ENCODE measurements around the gene CBX3. TPM values are rescaled to one million over a fixed set of nuclear protein-coding genes. Genes with fewer than 3 reads are reported as not detected.
"Not testable (repeated sequence)": the region's sequence is repeated elsewhere in the genome, so short reads cannot be mapped to it uniquely, and the experiment has no call there.

CBX3 gene
- polyA plus RNA-seq, 10 donors = 155 to 211 (median 180) TPM

GRCh38 chr7:26167303-26167934 is 34.1 kb upstream of the CBX3 start:
- no peak for DNase-seq

GRCh38 chr7:26168458-26169023 is 33.0 kb upstream of the CBX3 start:
- DNase-seq = no peak

GRCh38 chr7:26169271-26169670 is 32.3 kb upstream of the CBX3 start:
- DNase-seq = no peak

DNA sequence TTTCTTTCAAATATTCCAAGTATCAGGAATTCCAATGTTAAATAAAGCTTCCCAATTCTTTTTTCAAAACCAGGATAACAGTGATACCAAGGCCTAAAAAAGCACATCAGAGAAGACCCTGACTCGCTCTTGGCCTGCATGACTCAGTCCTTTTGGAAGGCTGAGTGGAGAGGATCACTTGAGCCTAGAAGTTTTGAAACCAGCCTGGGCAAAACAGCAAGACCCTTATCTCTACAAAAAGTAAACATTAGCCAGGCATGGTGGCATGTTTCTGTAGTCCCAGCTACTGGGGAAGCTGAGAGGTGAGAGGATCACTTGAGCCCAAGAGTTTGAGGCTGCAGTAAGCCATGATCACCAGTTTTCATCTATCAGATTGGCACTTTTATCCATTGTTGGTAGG is 30.9 kb upstream of the CBX3 start:
- no peak for DNase-seq

GRCh38 chr7:26171601-26172000 is 29.9 kb upstream of the CBX3 start:
- DNase-seq = no peak

DNA sequence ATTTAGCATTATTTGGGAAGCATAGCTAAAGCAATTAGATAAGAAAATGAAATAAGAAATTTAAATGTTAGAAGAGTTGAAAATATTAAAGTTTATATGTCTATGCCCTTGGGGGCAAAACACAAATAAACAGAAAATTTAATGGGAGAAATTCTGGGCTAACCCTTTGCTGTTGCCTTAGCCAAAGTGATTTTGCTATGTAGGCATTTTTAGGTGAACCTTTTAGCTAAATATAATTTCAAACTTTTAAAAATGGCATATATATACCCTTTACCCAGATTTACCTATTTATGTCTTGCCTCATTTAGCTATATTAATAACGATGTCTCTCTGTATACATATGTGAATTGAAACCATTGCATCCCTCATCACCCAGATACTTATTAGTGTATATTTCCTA is 29.5 kb upstream of the CBX3 start:
- DNase-seq = no peak

GRCh38 chr7:26175903-26176302 is 25.6 kb upstream of the CBX3 start:
- not testable (repeated sequence) for DNase-seq

DNA sequence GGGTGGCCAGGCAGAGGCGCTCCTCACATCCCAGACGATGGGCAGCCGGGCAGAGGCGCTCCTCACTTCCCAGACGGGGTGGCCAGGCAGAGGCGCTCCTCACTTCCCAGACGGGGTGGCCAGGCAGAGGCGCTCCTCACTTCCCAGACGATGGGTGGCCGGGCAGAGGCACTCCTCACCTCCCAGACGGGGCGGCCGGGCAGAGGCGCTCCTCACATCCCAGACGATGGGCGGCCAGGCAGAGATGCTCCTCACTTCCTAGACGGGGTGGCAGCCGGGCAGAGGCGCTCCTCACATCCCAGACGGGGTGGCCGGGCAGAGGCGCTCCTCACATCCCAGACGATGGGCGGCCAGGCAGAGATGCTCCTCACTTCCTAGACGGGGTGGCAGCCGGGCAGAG is 24.8 kb upstream of the CBX3 start:
- DNase-seq = not testable (repeated sequence)

- not testable (repeated sequence) for DNase-seq
Measured at GRCh38 chr7:26177269-26177668, 24.3 kb upstream of the CBX3 start.

DNA sequence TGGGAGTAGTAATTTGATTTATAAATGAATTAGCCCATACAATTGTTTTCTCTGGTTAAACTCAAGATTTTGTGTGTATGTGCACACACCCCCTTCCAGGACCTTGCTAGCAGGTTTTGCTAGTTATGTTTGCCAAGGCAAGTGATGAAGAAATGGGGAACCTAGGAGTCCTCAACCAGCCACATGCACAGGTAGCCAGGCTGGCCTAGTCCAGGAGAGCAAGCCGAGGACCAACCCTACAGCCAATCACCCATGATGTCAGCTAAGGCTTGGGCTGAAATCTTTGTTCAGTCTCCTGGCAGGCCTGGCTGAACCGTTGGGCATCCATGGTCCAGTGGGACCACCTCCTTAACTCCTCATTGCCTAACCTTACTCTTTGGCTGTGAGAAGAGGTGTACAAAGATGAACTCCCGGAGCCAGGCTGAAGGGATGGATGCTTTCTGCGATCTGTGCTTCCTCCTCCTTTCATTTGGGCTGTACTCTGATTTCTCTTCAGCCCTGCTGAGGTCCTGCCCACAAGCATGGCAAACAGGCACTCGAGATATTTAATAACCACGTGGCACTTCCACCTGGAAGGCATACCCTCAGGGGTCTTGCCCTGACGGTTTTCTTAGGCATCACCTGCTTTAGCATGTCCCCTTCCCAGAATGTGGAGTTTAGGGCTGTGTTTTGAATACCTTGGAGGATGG is 23.1 kb upstream of the CBX3 start:
- no peak for DNase-seq

GRCh38 chr7:26179422-26179821 is 22.1 kb upstream of the CBX3 start:
- no peak for DNase-seq

GRCh38 chr7:26179826-26180497 is 21.6 kb upstream of the CBX3 start:
- no peak for DNase-seq

DNA sequence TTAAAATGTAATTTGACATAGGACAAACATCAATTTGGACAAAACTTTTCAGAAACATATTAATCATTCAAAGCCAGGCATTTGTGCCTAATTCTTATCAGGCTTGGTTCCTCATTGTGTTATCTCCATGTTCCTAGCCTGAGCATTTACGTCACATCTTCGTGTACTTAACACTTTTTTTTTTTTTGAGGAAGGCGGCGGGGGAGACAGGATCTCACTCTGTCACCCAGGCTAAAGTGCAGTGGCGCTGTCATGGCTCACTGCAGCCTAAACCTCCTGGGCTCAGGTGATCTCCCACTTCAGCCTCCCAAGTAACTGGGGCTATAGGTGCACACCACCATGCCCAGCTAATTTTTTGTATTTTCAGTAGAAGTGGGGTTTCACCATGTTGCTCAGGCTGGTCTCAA is 20.8 kb upstream of the CBX3 start:
- no peak for DNase-seq

DNA sequence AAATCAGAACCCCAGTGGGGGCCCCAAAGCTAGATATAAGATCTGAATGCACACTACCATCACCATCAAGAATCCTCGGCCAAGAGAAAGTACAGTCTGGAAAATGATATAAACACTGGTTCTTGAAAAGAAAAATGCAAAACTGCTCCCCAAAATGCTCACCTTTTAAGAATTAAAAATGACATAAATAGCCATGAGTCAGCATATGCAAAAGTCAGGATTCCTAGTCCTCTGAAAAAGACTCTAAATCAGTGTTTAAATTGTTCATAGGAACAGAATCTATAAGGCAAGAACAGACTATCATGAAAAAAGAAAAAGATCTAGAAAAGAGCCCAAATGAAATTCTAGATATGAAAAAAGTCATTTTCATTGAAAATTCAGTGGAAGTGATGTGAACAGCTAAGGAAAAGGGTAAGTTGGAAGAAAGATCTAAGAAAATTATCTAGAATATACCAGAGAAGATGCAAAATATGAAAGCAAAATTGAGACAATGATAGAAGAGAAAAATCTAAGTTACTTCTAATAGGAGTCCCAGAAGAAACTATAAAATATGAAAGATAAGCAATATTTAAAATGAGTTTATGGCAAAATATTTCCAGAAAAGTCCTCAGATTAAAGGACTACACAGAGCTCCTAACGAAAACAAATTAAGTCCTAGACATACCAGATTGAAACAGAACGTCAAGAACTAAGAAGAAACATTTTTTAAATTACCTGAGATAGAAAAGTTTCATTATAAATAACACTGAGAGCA is 19.9 kb upstream of the CBX3 start:
- DNase-seq = no peak

GRCh38 chr7:26182283-26182682 is 19.3 kb upstream of the CBX3 start:
- no peak for DNase-seq

DNA sequence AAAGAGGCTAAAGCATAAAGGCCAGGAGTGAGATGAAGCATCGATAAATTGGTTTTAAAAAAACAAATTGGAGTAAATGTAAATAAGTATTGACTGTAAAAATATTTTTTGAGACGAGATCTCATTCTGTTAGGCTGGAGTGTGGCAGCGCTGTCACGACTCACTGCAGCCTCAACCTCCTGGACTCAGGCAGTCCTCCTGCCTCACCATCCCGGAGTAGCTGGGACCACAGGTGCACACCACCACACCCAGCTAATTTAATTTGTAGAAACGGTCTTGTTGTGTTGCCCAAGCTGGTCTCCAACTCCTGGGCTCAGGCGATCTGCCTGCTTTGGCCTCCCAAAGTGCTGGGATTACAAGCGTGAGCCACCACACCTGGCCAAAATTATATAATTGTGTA is 18.8 kb upstream of the CBX3 start:
- no peak for DNase-seq

DNA sequence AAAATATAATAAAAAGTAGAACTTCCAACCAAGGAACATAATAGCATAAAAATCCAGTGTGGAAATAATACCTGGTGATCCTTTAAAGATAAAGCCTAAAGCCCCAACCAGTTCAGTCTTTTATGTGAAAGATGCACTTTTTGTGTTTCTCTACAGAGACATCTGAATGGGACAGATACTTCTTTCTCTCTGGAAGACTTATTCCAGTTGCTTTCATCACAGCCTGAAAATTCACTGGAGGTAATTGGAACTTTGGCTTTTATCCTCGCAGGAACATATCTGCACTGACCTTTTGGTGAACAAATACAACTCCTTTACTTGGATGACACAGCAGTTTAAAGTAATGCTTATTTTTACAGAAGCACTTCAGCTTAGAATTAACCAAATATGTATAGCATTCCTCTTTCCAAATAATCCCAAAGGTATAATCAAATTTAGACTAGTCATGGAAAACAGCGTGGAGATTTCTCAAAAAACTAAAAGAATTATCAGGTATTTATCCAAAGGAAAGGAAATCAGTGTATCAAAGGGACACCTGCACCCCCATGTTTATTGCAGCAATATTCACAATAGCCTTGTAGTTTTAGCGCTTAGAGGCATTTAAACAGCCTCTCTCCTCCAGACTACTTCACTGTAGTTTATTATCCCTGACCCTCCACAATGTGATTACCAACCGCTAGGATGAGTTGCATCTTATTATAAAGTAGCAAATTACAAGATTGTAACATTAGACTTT is 17.8 kb upstream of the CBX3 start:
- no peak for DNase-seq

- not testable (repeated sequence) for DNase-seq
Measured at GRCh38 chr7:26184281-26185101, 17.1 kb upstream of the CBX3 start.

GRCh38 chr7:26185131-26185843 is 16.3 kb upstream of the CBX3 start:
- no peak for DNase-seq

DNA sequence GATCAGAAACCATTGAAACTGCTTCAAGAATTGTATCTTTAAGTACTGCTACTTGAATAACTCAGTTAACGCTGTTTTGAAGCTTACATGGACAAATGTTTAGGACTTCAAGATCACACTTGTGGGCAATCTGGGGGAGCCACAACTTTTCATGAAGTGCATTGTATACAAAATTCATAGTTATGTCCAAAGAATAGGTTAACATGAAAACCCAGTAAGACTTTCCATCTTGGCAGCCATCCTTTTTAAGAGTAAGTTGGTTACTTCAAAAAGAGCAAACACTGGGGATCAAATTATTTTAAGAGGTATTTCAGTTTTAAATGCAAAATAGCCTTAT is 15.7 kb upstream of the CBX3 start:
- no peak for DNase-seq
